Measurements from ENCODE around the gene CNTFR.

Gene CNTFR

DNA sequence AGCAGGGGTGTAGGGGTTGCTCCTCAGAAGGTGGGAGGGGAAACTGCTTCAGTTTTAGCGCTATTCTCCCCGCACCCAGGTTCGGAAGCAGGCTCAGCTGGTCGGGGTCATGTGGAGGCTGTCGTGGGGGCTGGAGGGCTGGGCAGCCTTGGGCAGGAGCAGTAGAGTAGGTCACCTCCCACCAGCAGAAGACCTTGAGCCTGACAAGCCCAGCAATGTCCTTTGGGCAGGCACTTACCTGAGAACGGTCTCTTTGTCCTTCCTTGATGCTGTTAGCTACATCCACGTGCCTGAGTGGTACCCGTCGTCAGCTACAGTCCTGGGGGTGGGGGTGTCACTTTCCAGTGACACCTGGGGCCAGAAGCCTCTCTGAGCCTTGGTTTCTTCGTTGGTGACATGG, 87.1 kb downstream of the CNTFR start:
- H3K18ac ChIP-seq (ENCODE audit: low read length), result no peak overlapping the region
- H3K4me2 ChIP-seq (ENCODE audit: low read length), result no peak overlapping the region
- no CpG with 5 or more reads among the region's 10 CpGs for WGBS (ENCODE audit: extremely low coverage, insufficient coverage, low lambda C conversion rate)
- no peak for DNase-seq
- no peak overlapping the region for H3K56ac ChIP-seq (ENCODE audit: low read length)
- H3K23ac ChIP-seq (ENCODE audit: low read length), result no peak overlapping the region
- H4K5ac ChIP-seq (ENCODE audit: low read length), result no peak overlapping the region
- no peaks in the 10 kb centered on the region for H3K27me3 ChIP-seq (ENCODE audit: insufficient read depth, low read length, poor library complexity)
- H2BK15ac ChIP-seq (replicated peaks; ENCODE audit: low read depth), result no peak overlapping the region
- no peak overlapping the region for H3K4ac ChIP-seq (ENCODE audit: low read depth, low read length)
- H3K4me1 ChIP-seq (ENCODE audit: control insufficient read depth, low read depth, low read length), result no peaks in the 10 kb centered on the region
- no peak overlapping the region for H4K8ac ChIP-seq (ENCODE audit: low read depth, low read length)
- H3K36me3 ChIP-seq (ENCODE audit: control insufficient read depth, insufficient read depth, low read length), result no peaks in the 10 kb centered on the region
- H2BK5ac ChIP-seq (ENCODE audit: low read length), result no peak overlapping the region
- H3K79me2 ChIP-seq (ENCODE audit: control insufficient read depth, insufficient read depth, low read length), result no peaks in the 10 kb centered on the region
- H3K79me1 ChIP-seq (ENCODE audit: low read length), result no peaks in the 10 kb centered on the region
- no peak overlapping the region for H2BK120ac ChIP-seq (ENCODE audit: low read depth, low read length)
- no peak overlapping the region for H3K9ac ChIP-seq (ENCODE audit: low read length)
- H3K27ac ChIP-seq (ENCODE audit: low read depth, low read length), result no peak overlapping the region
- no peak overlapping the region for H3K4me3 ChIP-seq (ENCODE audit: low read length)
- H2AK5ac ChIP-seq (ENCODE audit: low read length), result no peak overlapping the region

GRCh38 chr9:34501889-34502425, 87.6 kb downstream of the CNTFR start:
- no peak overlapping the region for H2BK120ac ChIP-seq (ENCODE audit: low read depth, low read length)
- no peak overlapping the region for H2AK5ac ChIP-seq (ENCODE audit: low read length)
- H4K5ac ChIP-seq (ENCODE audit: low read length), result no peak overlapping the region
- no peak overlapping the region for H3K9ac ChIP-seq (ENCODE audit: low read length)
- WGBS (ENCODE audit: extremely low coverage, insufficient coverage, low lambda C conversion rate), result no CpG with 5 or more reads among the region's 5 CpGs
- no peak overlapping the region for H2BK15ac ChIP-seq (replicated peaks; ENCODE audit: low read depth)
- H3K4me1 ChIP-seq (ENCODE audit: control insufficient read depth, low read depth, low read length), result no peaks in the 10 kb centered on the region
- no peak overlapping the region for H3K4ac ChIP-seq (ENCODE audit: low read depth, low read length)
- no peak overlapping the region for H3K4me2 ChIP-seq (ENCODE audit: low read length)
- no peak overlapping the region for H3K18ac ChIP-seq (ENCODE audit: low read length)
- H3K36me3 ChIP-seq (ENCODE audit: control insufficient read depth, insufficient read depth, low read length), result no peaks in the 10 kb centered on the region
- H3K27ac ChIP-seq (ENCODE audit: low read depth, low read length), result no peak overlapping the region
- no peaks in the 10 kb centered on the region for H3K27me3 ChIP-seq (ENCODE audit: insufficient read depth, low read length, poor library complexity)
- H4K8ac ChIP-seq (ENCODE audit: low read depth, low read length), result no peak overlapping the region
- DNase-seq, result peak; percentile 35
- H3K56ac ChIP-seq (ENCODE audit: low read length), result no peak overlapping the region
- no peak overlapping the region for H3K23ac ChIP-seq (ENCODE audit: low read length)
- no peak overlapping the region for H3K4me3 ChIP-seq (ENCODE audit: low read length)
- H3K79me1 ChIP-seq (ENCODE audit: low read length), result no peaks in the 10 kb centered on the region
- H3K79me2 ChIP-seq (ENCODE audit: control insufficient read depth, insufficient read depth, low read length), result no peaks in the 10 kb centered on the region
- no peak overlapping the region for H2BK5ac ChIP-seq (ENCODE audit: low read length)
